DND-41 (cell line): ENCODE measurements around the gene DEXI.
"Not testable (repeated sequence)": the region's sequence is repeated elsewhere in the genome, so short reads cannot be mapped to it uniquely, and the experiment has no call there.

Experiments used
- ATAC-seq: fragments of 200-7000 bp; cut with Tn5 transposase; 3 replicates; pipeline ENCODE4 v1.9.1; 2021; ENCODE audit warnings: low read depth; ENCODE audit not compliant: insufficient read depth
- DNase-seq: peaks from one replicate; pipeline ENCODE4 v3.0.0-alpha.2; 2020
- H2AFZ ChIP-seq: 2 replicates; pipeline ENCODE4 v1.6.0; 2012; ENCODE audit warnings: low read depth, low read length
- H3K27ac ChIP-seq: 2 replicates; pipeline ENCODE4 v1.5.1; 2012; ENCODE audit warnings: low read length, inconsistent platforms
- H3K27me3 ChIP-seq: fragments of 200-600 bp; sonication (generic); 2 replicates; pipeline ENCODE4 v1.6.0; 2012; ENCODE audit warnings: low read length, mild to moderate bottlenecking, inconsistent platforms; ENCODE audit not compliant: insufficient read depth, poor library complexity
- H3K36me3 ChIP-seq: 2 replicates; pipeline ENCODE4 v1.5.1; 2012; ENCODE audit warnings: low read length, inconsistent platforms; ENCODE audit not compliant: insufficient read depth
- H3K4me1 ChIP-seq: 2 replicates; pipeline ENCODE4 v1.5.1; 2012; ENCODE audit warnings: mild to moderate bottlenecking, low read length; ENCODE audit not compliant: insufficient read depth
- H3K4me2 ChIP-seq: 2 replicates; pipeline ENCODE4 v1.6.0; 2012; ENCODE audit warnings: mild to moderate bottlenecking, moderate library complexity, low read length, inconsistent platforms; ENCODE audit not compliant: insufficient read depth
- H3K4me3 ChIP-seq, 2 experiments: fragments of 200-600 bp in 1 of 2; shearing (Covaris generic) in 1 of 2; 2 replicates each; pipeline ENCODE4 v1.5.1; 2012 to 2016; ENCODE audit warnings: inconsistent platforms in 2 of 2, low read length in 2 of 2, mild to moderate bottlenecking in 2 of 2, low read depth in 1 of 2, moderate library complexity in 1 of 2
- H3K79me2 ChIP-seq: 2 replicates; pipeline ENCODE4 v1.6.0; 2012; ENCODE audit warnings: low read length, inconsistent platforms; ENCODE audit not compliant: insufficient read depth
- H3K9ac ChIP-seq: 2 replicates; pipeline ENCODE4 v1.6.0; 2012; ENCODE audit warnings: low read depth, mild to moderate bottlenecking, inconsistent platforms, low read length, moderate library complexity
- H3K9me3 ChIP-seq: 2 replicates; pipeline ENCODE4 v1.5.1; 2012; ENCODE audit warnings: low read length, moderate library complexity, mild to moderate bottlenecking, inconsistent platforms; ENCODE audit not compliant: insufficient read depth, severe bottlenecking
- H4K20me1 ChIP-seq: 2 replicates; pipeline ENCODE4 v1.6.0; 2012; ENCODE audit warnings: low read length; ENCODE audit not compliant: insufficient read depth
- CTCF ChIP-seq: IDR thresholded peaks from 2 replicates; pipeline ENCODE4 v1.5.1; 2012; ENCODE audit warnings: borderline replicate concordance, low read length, moderate library complexity, mild to moderate bottlenecking; ENCODE audit not compliant: poor library complexity, severe bottlenecking; ENCODE audit errors: extremely low read depth
- EZH2 ChIP-seq: IDR thresholded peaks from 3 replicates; pipeline ENCODE4 v1.6.1; 2012; ENCODE audit warnings: borderline replicate concordance, low read depth, mild to moderate bottlenecking, moderate library complexity, low read length, inconsistent platforms; ENCODE audit not compliant: severe bottlenecking

Gene DEXI

GRCh38 chr16:10927497-10928112, 14.7 kb downstream of the DEXI start:
- H3K4me3 ChIP-seq, result no peak overlapping the region
- H3K9ac ChIP-seq, result no peak overlapping the region
- no peak overlapping the region for H2AFZ ChIP-seq
- DNase-seq (no peak), ATAC-seq (no peak)
- H3K36me3 ChIP-seq, result peaks cover 51% of the 10 kb centered on the region
- no peak overlapping the region for H3K4me2 ChIP-seq
- no peaks in the 10 kb centered on the region for H3K4me1 ChIP-seq
- no peaks in the 10 kb centered on the region for H3K27me3 ChIP-seq
- no peaks in the 10 kb centered on the region for H3K79me2 ChIP-seq
- H4K20me1 ChIP-seq, result peaks cover 22% of the 10 kb centered on the region
- H3K27ac ChIP-seq, result no peak overlapping the region
- TF ChIP-seq EZH2, result no peak
- no peak for TF ChIP-seq CTCF
- H3K9me3 ChIP-seq, result no peaks in the 10 kb centered on the region

GRCh38 chr16:10926867-10927266, 15.4 kb downstream of the DEXI start:
- no peak overlapping the region for H3K4me3 ChIP-seq
- no peak overlapping the region for H3K27ac ChIP-seq
- ATAC-seq (no peak), DNase-seq (no peak)
- H3K4me2 ChIP-seq, result no peak overlapping the region
- H3K9ac ChIP-seq, result no peak overlapping the region
- no peaks in the 10 kb centered on the region for H3K9me3 ChIP-seq
- H3K27me3 ChIP-seq, result no peaks in the 10 kb centered on the region
- no peak overlapping the region for H2AFZ ChIP-seq
- peaks cover 46% of the 10 kb centered on the region for H3K36me3 ChIP-seq
- no peak for TF ChIP-seq CTCF
- no peak for TF ChIP-seq EZH2
- H3K79me2 ChIP-seq, result no peaks in the 10 kb centered on the region
- peaks cover 17% of the 10 kb centered on the region for H4K20me1 ChIP-seq
- no peaks in the 10 kb centered on the region for H3K4me1 ChIP-seq

- no peak for DNase-seq
- H3K4me1 ChIP-seq, result no peaks in the 10 kb centered on the region
- H3K4me3 ChIP-seq, result no peak overlapping the region
- H3K27ac ChIP-seq, result no peak overlapping the region
- no peak for ATAC-seq
- no peak overlapping the region for H3K4me2 ChIP-seq
- H3K9ac ChIP-seq, result no peak overlapping the region
- H2AFZ ChIP-seq, result no peak overlapping the region
- TF ChIP-seq CTCF (no peak), EZH2 (no peak)
- no peaks in the 10 kb centered on the region for H3K27me3 ChIP-seq
- no peaks in the 10 kb centered on the region for H3K79me2 ChIP-seq
- H4K20me1 ChIP-seq, result peaks cover 17% of the 10 kb centered on the region
- no peaks in the 10 kb centered on the region for H3K9me3 ChIP-seq
- H3K36me3 ChIP-seq, result peaks cover 45% of the 10 kb centered on the region
Observed at GRCh38 chr16:10926094-10926493, 16.2 kb downstream of the DEXI start.

GRCh38 chr16:10925285-10925684, 17.0 kb downstream of the DEXI start:
- H3K4me2 ChIP-seq, H2AFZ ChIP-seq, H3K9ac ChIP-seq, H3K4me1 ChIP-seq, H3K27ac ChIP-seq, H3K4me3 ChIP-seq, H3K27me3 ChIP-seq, H3K79me2 ChIP-seq, ATAC-seq, H3K9me3 ChIP-seq, DNase-seq: not testable (repeated sequence)
- H4K20me1 ChIP-seq, result peaks cover 13% of the 10 kb centered on the region
- peaks cover 40% of the 10 kb centered on the region for H3K36me3 ChIP-seq
